ENCODE results near the gene EVPL. TPM values are rescaled to one million over a fixed set of nuclear protein-coding genes. Genes with fewer than 3 reads are reported as not detected.

EVPL gene
- total RNA-seq, 2 donors from 2014 or later: 23.0 to 29.1 TPM

GRCh38 chr17:76023900-76024237 lies 3.2 kb downstream of the EVPL start:
- no peak for DNase-seq (ENCODE audit: low spot score)
- Histone ChIP-seq H3K27ac (no peak overlapping the region), H3K4me1 (replicated peaks) (no peaks in the 10 kb centered on the region), H3K27me3 (replicated peaks; ENCODE audit: insufficient read depth) (no peaks in the 10 kb centered on the region), H3K9me3 (no peaks in the 10 kb centered on the region), H3K4me3 (no peak overlapping the region), H3K36me3 (no peaks in the 10 kb centered on the region)
- TF ChIP-seq POLR2AphosphoS5 (IDR thresholded peaks at IDR 0.05): no peak
- WGBS: 89% methylated on average over 9 of the region's 9 CpGs
- intact Hi-C loops (cut with DNase I): no loop called here

- Histone ChIP-seq H3K9me3 (no peaks in the 10 kb centered on the region), H3K27me3 (replicated peaks; ENCODE audit: insufficient read depth) (no peaks in the 10 kb centered on the region), H3K4me3 (no peak overlapping the region), H3K4me1 (replicated peaks) (no peaks in the 10 kb centered on the region), H3K27ac (no peak overlapping the region), H3K36me3 (no peaks in the 10 kb centered on the region)
- intact Hi-C loops (cut with DNase I): no loop called here
- DNase-seq (ENCODE audit: low spot score): no peak
- WGBS: 89% methylated on average over 28 of the region's 28 CpGs
- TF ChIP-seq CTCF (IDR thresholded peaks at IDR 0.05): no peak
- TF ChIP-seq POLR2AphosphoS5 (IDR thresholded peaks at IDR 0.05): no peak
- no peak for TF ChIP-seq POLR2A (IDR thresholded peaks at IDR 0.05)
Observed at GRCh38 chr17:76022973-76023899, 3.9 kb downstream of the EVPL start.

- H3K27ac ChIP-seq: no peak overlapping the region
- H3K36me3 ChIP-seq: no peaks in the 10 kb centered on the region
- TF ChIP-seq POLR2A (IDR thresholded peaks at IDR 0.05) (no peak), POLR2AphosphoS5 (IDR thresholded peaks at IDR 0.05) (no peak), CTCF (IDR thresholded peaks at IDR 0.05) (no peak)
- WGBS: 91% methylated on average over 22 of the region's 24 CpGs
- DNase-seq (ENCODE audit: low spot score): no peak
- H3K27me3 ChIP-seq (replicated peaks; ENCODE audit: insufficient read depth): no peaks in the 10 kb centered on the region
- intact Hi-C loops (cut with DNase I): no loop called here
- no peaks in the 10 kb centered on the region for H3K9me3 ChIP-seq
- no peak overlapping the region for H3K4me3 ChIP-seq
- H3K4me1 ChIP-seq (replicated peaks): no peaks in the 10 kb centered on the region
Observed at GRCh38 chr17:76022285-76022684, 4.8 kb downstream of the EVPL start.

- H3K36me3 ChIP-seq: no peaks in the 10 kb centered on the region
- intact Hi-C loops (cut with DNase I): loop anchor here (10.0 kb wide), 1 partner anchor 255 kb away; no protein-coding TSS in a partner anchor
- 83% methylated on average over 6 of the region's 6 CpGs for WGBS
Observed at GRCh38 chr17:76019833-76020467, 7.2 kb downstream of the EVPL start.

More at GRCh38 chr17:76019833-76020467, 7.2 kb downstream of the EVPL start:
- Histone ChIP-seq H3K27me3 (replicated peaks; ENCODE audit: insufficient read depth) (no peaks in the 10 kb centered on the region), H3K4me1 (replicated peaks) (no peaks in the 10 kb centered on the region), H3K27ac (no peak overlapping the region), H3K9me3 (no peaks in the 10 kb centered on the region), H3K4me3 (no peak overlapping the region)
- TF ChIP-seq POLR2A (IDR thresholded peaks at IDR 0.05) (no peak), CTCF (IDR thresholded peaks at IDR 0.05) (no peak), POLR2AphosphoS5 (IDR thresholded peaks at IDR 0.05) (no peak)
- no peak for DNase-seq (ENCODE audit: low spot score)
